Measurements from ENCODE around the gene BTBD6.
"Not testable (repeated sequence)": the region's sequence is repeated elsewhere in the genome, so short reads cannot be mapped to it uniquely, and the experiment has no call there.

BTBD6 gene

GRCh38 chr14:105274637-105275036, 26.3 kb downstream of the BTBD6 start:
- TF ChIP-seq CTCF (conservative IDR thresholded peaks at IDR 0.05; ENCODE audit: low read depth, low read length) = no peak
- DNase-seq (ENCODE audit: low read depth) = no peak
- H3K4me3 ChIP-seq (ENCODE audit: low read length) = no peak overlapping the region

GRCh38 chr14:105275267-105275946, 27.1 kb downstream of the BTBD6 start:
- H3K4me3 ChIP-seq (ENCODE audit: low read length) = no peak overlapping the region
- DNase-seq (ENCODE audit: low read depth) = no peak
- no peak for TF ChIP-seq CTCF (conservative IDR thresholded peaks at IDR 0.05; ENCODE audit: low read depth, low read length)

- H3K4me3 ChIP-seq (ENCODE audit: low read length); DNase-seq (ENCODE audit: low read depth): not testable (repeated sequence)
Measured at GRCh38 chr14:105277448-105277847, 29.1 kb downstream of the BTBD6 start.

GRCh38 chr14:105279642-105280361, 31.5 kb downstream of the BTBD6 start:
- DNase-seq (ENCODE audit: low read depth) = no peak
- H3K4me3 ChIP-seq (ENCODE audit: low read length) = no peak overlapping the region
- TF ChIP-seq CTCF (conservative IDR thresholded peaks at IDR 0.05; ENCODE audit: low read depth, low read length) = no peak

GRCh38 chr14:105280525-105280924, 32.2 kb downstream of the BTBD6 start:
- TF ChIP-seq CTCF (conservative IDR thresholded peaks at IDR 0.05; ENCODE audit: low read depth, low read length) = no peak
- no peak overlapping the region for H3K4me3 ChIP-seq (ENCODE audit: low read length)
- DNase-seq (ENCODE audit: low read depth) = no peak

GRCh38 chr14:105281371-105282097, 33.2 kb downstream of the BTBD6 start:
- peak; percentile 60 for DNase-seq (ENCODE audit: low read depth)
- no peak overlapping the region for H3K4me3 ChIP-seq (ENCODE audit: low read length)
- TF ChIP-seq CTCF (conservative IDR thresholded peaks at IDR 0.05; ENCODE audit: low read depth, low read length) = peak; percentile 78

- TF ChIP-seq CTCF (conservative IDR thresholded peaks at IDR 0.05; ENCODE audit: low read depth, low read length) = no peak
- no peak overlapping the region for H3K4me3 ChIP-seq (ENCODE audit: low read length)
- DNase-seq (ENCODE audit: low read depth) = no peak
Measured at GRCh38 chr14:105282098-105282725, 33.9 kb downstream of the BTBD6 start.

Data from retinal pigment epithelial cell (primary cell).